PFSK-1 (cell line): ENCODE measurements around the gene AGXT2.

Experiments used
- POLR2AphosphoS5 ChIP-seq: IDR thresholded peaks from 2 replicates; pipeline ENCODE4 v1.6.1; 2012; ENCODE audit warnings: low read depth, mild to moderate bottlenecking, control low read depth, low read length, moderate library complexity
- TF ChIP-seq, protein P1 (sequence below), 2 experiments: IDR thresholded peaks; 2 replicates each; pipeline versions ENCODE4 v1.6.1 to v1.8.0; 2011 to 2012; ENCODE audit warnings: low read depth in 2 of 2, low read length in 2 of 2, control low read depth in 1 of 2, inconsistent platforms in 1 of 2, mild to moderate bottlenecking in 1 of 2, moderate library complexity in 1 of 2; ENCODE audit not compliant: insufficient read depth in 1 of 2

DNA sequence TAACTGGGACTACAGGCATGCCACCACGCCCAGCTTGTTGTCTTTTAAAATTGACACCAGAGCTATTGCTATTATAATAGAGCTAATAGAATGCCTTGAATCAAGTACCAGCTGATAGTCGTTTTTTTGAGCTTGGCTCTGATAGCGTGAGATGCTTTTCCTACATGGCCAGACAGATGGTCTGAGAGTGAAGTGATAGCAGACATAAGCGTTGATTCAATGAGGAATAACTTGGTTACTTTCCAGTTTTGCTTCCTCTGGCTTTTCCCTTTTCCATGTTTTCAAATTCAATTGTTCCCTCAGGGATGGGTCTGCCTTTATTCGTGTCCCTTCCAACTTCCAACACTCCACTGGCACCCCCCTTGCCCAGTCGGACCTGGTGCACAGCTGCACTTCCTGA, 15.4 kb downstream of the AGXT2 start:
- TF ChIP-seq, protein P1, sequence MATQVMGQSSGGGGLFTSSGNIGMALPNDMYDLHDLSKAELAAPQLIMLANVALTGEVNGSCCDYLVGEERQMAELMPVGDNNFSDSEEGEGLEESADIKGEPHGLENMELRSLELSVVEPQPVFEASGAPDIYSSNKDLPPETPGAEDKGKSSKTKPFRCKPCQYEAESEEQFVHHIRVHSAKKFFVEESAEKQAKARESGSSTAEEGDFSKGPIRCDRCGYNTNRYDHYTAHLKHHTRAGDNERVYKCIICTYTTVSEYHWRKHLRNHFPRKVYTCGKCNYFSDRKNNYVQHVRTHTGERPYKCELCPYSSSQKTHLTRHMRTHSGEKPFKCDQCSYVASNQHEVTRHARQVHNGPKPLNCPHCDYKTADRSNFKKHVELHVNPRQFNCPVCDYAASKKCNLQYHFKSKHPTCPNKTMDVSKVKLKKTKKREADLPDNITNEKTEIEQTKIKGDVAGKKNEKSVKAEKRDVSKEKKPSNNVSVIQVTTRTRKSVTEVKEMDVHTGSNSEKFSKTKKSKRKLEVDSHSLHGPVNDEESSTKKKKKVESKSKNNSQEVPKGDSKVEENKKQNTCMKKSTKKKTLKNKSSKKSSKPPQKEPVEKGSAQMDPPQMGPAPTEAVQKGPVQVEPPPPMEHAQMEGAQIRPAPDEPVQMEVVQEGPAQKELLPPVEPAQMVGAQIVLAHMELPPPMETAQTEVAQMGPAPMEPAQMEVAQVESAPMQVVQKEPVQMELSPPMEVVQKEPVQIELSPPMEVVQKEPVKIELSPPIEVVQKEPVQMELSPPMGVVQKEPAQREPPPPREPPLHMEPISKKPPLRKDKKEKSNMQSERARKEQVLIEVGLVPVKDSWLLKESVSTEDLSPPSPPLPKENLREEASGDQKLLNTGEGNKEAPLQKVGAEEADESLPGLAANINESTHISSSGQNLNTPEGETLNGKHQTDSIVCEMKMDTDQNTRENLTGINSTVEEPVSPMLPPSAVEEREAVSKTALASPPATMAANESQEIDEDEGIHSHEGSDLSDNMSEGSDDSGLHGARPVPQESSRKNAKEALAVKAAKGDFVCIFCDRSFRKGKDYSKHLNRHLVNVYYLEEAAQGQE (IDR thresholded peaks at IDR 0.05; ENCODE audit: insufficient read depth in 1 of 2, low read depth in 2 of 2, low read length in 2 of 2), result no peak
- no peak for TF ChIP-seq POLR2AphosphoS5
